Spleen (tissue), 11 donors: ENCODE results near the gene OLA1. TPM values are rescaled to one million over a fixed set of nuclear protein-coding genes. Genes with fewer than 3 reads are reported as not detected.

Experiments
- DNase-seq: peaks from one replicate; pipeline ENCODE4 v3.0.0-alpha.2; 2020
- H3K27ac ChIP-seq, 8 donors: fragments of 200-600 bp; sonication (generic) in 7 of 8; 1 replicate in 4 of 8; 2 replicates in 4 of 8; pipeline versions ENCODE4 v1.5.0 to v1.8.0; 2016 to 2021; ENCODE audit warnings: inconsistent platforms in 4 of 8, mild to moderate bottlenecking in 4 of 8, moderate library complexity in 1 of 8
- H3K27me3 ChIP-seq, 7 donors: fragments of 200-600 bp; sonication (generic) in 6 of 7; replicated peaks in 1 of 7; 1 replicate in 4 of 7; 2 replicates in 3 of 7; pipeline versions ENCODE4 v1.5.0 to v1.8.0; 2016 to 2021; ENCODE audit warnings: inconsistent platforms in 3 of 7, mild to moderate bottlenecking in 1 of 7
- H3K36me3 ChIP-seq, 6 donors: fragments of 200-600 bp; sonication (generic) in 5 of 6; 1 replicate in 4 of 6; 2 replicates in 2 of 6; pipeline versions ENCODE4 v1.5.0 to v1.8.0; 2016 to 2021; ENCODE audit warnings: inconsistent platforms in 2 of 6
- H3K4me1 ChIP-seq, 6 donors: fragments of 200-600 bp; sonication (generic) in 5 of 6; 1 replicate in 3 of 6; 2 replicates in 3 of 6; pipeline versions ENCODE4 v1.5.0 to v1.8.0; 2016 to 2021; ENCODE audit warnings: inconsistent platforms in 3 of 6
- H3K4me3 ChIP-seq, 8 donors: fragments of 200-600 bp; sonication (generic) in 7 of 8; 1 replicate in 4 of 8; 2 replicates in 4 of 8; pipeline versions ENCODE4 v1.5.0 to v1.8.0; 2016 to 2021; ENCODE audit warnings: inconsistent platforms in 4 of 8, mild to moderate bottlenecking in 4 of 8, moderate library complexity in 2 of 8
- H3K9me3 ChIP-seq, 8 donors: fragments of 200-600 bp; sonication (generic) in 7 of 8; 1 replicate in 4 of 8; 2 replicates in 4 of 8; pipeline versions ENCODE4 v1.5.0 to v1.8.0; 2016 to 2021; ENCODE audit warnings: inconsistent platforms in 4 of 8
- POLR2A ChIP-seq, 3 donors: fragments of 450-650 bp; IDR thresholded peaks; one replicate each; pipeline ENCODE4 v1.5.1; 2017; ENCODE audit warnings: antibody characterized with exemption in 3 of 3, mild to moderate bottlenecking in 1 of 3
- POLR2AphosphoS5 ChIP-seq, 3 donors: sonication (generic); formaldehyde crosslinking; IDR thresholded peaks; one replicate each; pipeline ENCODE4 v1.5.1; 2017; ENCODE audit warnings: antibody characterized with exemption in 3 of 3
- WGBS, 5 donors: extraction: QIAGEN DNeasy Blood & Tissue Kit in 3 of 5; methylation state at CpG; one replicate each; pipeline versions ENCODE4 v1.1.5 to v1.1.7; 2013 to 2018; 5-methylcytosine and 5-hydroxymethylcytosine counted together
- intact Hi-C: fragments of 100-400 bp; cut with DNase I; formaldehyde crosslinking; loops from one replicate; pipeline ENCODE4 v1.15.0; 2023; ENCODE audit warnings: low total_unique reads
- polyA plus RNA-seq, 3 donors: library from polyadenylated mRNA; stranded (reverse); fragments of 200-250 nt; gene quantifications; one replicate each; pipeline ENCODE4 v1.2.1, GENCODE V29; 2013
- total RNA-seq, 7 donors: library from RNA; depleted of rRNA in 3 of 7; stranded (reverse); fragments of >200 nt in 3 of 7; fragmentation: NEBNext Ultra II Directional in 4 of 7; extraction: Animal tissue kit (Norgen Biotek cat#: 25700) in 4 of 7; gene quantifications; one replicate each; pipeline versions ENCODE4 v1.1.0 to v1.2.1, GENCODE V29; 2016 to 2021
- TF ChIP-seq, protein P1 (sequence below), 11 experiments: fragments of 200-600 bp in 7 of 11; fragments of 450-650 bp in 4 of 11; sonication (generic) in 4 of 11; IDR thresholded peaks in 8 of 11; conservative IDR thresholded peaks in 3 of 11; 1 replicate in 7 of 11; 2 replicates in 4 of 11; pipeline versions ENCODE4 v1.4.0 to v1.8.0; 2016 to 2021; ENCODE audit warnings: antibody characterized with exemption in 11 of 11, inconsistent platforms in 4 of 11, mild to moderate bottlenecking in 1 of 11
- donor health status: healthy with polysubstance abuse.
- donor health status: DM: no; HTN: no; CAD: no; lungs with moderate emphysema.
- donor health status: DM: no; HTN: no; CAD: no.
- donor health status: Bipolar disorder and iron deficiency.
- donor health status: healthy.
- donor health status: DM: no; HTN: no; CAD: no.
- donor health status: DM: yes; HTN: yes; CAD: no.

Gene OLA1
- total and polyA plus RNA-seq, 10 donors = 35.0 to 66.0 (median 42.0) TPM

DNA sequence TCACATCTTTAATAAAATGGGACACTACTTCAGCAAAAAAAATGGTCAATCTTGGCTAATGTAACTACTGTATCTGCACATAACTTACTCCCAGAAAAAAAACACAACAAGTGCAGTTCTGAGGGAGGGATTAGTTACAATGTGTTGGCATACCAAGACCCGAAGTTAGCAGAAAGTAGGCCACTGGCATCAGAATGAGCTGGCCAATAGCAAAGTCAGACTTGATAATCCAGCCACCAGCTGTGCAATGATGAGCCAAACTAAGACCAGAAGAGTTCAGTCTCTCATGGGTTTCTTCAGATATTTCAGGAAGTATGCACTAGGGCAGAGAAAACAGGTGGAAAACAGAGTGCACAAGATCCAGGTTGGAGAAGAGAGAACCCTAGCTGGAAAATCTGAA lies 65.3 kb downstream of the OLA1 start:
- H3K4me3 ChIP-seq = no peak overlapping the region
- H3K4me1 ChIP-seq = peaks cover 0 to 5% (median 0%) of the 10 kb centered on the region in 6 donors
- TF ChIP-seq POLR2A (IDR thresholded peaks at IDR 0.05) (no peak), POLR2AphosphoS5 (IDR thresholded peaks at IDR 0.05) (no peak)
- TF ChIP-seq, protein P1, sequence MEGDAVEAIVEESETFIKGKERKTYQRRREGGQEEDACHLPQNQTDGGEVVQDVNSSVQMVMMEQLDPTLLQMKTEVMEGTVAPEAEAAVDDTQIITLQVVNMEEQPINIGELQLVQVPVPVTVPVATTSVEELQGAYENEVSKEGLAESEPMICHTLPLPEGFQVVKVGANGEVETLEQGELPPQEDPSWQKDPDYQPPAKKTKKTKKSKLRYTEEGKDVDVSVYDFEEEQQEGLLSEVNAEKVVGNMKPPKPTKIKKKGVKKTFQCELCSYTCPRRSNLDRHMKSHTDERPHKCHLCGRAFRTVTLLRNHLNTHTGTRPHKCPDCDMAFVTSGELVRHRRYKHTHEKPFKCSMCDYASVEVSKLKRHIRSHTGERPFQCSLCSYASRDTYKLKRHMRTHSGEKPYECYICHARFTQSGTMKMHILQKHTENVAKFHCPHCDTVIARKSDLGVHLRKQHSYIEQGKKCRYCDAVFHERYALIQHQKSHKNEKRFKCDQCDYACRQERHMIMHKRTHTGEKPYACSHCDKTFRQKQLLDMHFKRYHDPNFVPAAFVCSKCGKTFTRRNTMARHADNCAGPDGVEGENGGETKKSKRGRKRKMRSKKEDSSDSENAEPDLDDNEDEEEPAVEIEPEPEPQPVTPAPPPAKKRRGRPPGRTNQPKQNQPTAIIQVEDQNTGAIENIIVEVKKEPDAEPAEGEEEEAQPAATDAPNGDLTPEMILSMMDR (IDR thresholded peaks at IDR 0.05 in 8 of 11, conservative IDR thresholded peaks at IDR 0.05 in 3 of 11) = no peak
- no peaks in the 10 kb centered on the region for H3K27me3 ChIP-seq
- intact Hi-C loops = no loop called here
- WGBS, 5 donors = 85 to 97% (median 88%) methylated on average over 1 of the region's 1 CpG
- H3K36me3 ChIP-seq = peaks cover 0 to 8% (median 0%) of the 10 kb centered on the region in 6 donors
- DNase-seq = no peak
- H3K9me3 ChIP-seq = no peaks in the 10 kb centered on the region
- H3K27ac ChIP-seq = no peak overlapping the region

DNA sequence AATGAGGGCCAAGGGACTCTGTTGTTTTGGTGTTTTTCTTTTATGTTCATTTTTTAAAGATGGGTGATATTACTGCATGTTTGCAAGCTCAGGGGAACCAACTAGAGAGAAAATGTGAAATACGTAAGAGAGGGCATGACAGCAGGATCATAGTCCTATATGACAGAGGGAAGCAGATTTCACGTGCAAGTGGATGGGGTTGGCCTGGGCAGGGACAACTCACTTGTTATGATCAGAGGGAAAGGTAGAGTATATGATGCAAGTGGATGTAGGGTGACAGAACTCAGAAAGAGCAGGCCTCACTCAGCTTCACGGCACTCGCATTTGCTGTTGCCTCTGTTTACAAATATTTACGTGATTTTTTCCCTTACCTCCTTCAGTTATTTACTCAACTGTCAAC lies 67.0 kb downstream of the OLA1 start:
- intact Hi-C loops = no loop called here
- H3K4me3 ChIP-seq = no peak overlapping the region
- DNase-seq = no peak
- peaks cover 0 to 8% (median 0%) of the 10 kb centered on the region in 6 donors for H3K36me3 ChIP-seq
- 94 to 97% (median 95%) methylated on average over 5 of the region's 5 CpGs for WGBS, 5 donors
- H3K27me3 ChIP-seq = no peaks in the 10 kb centered on the region
- H3K4me1 ChIP-seq = peaks cover 0 to 5% (median 0%) of the 10 kb centered on the region in 6 donors
- no peak overlapping the region for H3K27ac ChIP-seq
- no peak for TF ChIP-seq POLR2AphosphoS5 (IDR thresholded peaks at IDR 0.05)
- TF ChIP-seq, protein P1 (IDR thresholded peaks at IDR 0.05 in 8 of 11, conservative IDR thresholded peaks at IDR 0.05 in 3 of 11) = no peak
- no peak for TF ChIP-seq POLR2A (IDR thresholded peaks at IDR 0.05)
- peaks cover 0 to 6% (median 2%) of the 10 kb centered on the region in 8 donors for H3K9me3 ChIP-seq

DNA sequence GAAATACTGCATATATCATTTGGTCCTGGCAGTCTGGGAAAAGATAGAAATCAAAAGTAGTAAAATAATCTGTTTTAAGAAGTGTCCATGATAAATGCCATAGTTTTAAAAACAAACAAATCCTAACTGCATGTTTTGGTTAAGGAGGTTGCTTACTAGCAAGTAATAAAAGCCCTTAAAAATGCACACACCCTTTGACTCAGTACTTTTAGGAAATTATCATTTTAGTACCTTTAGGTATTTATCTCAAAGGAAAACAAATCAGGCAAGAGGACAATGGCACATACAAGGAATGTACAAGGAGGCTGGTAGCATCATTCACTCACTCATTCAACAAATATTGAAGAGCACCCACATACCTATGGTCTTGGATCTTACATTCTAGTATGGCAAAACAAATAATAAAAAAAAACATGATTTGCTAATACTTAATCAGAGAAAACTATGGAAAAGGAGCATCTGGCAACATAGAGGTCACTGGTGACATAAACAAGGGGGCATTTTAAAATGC lies 67.6 kb downstream of the OLA1 start:
- no peak for TF ChIP-seq POLR2A (IDR thresholded peaks at IDR 0.05)
- TF ChIP-seq POLR2AphosphoS5 (IDR thresholded peaks at IDR 0.05) = no peak
- TF ChIP-seq, protein P1 (IDR thresholded peaks at IDR 0.05 in 8 of 11, conservative IDR thresholded peaks at IDR 0.05 in 3 of 11) = no peak
- Histone ChIP-seq H3K36me3 (peaks cover 0 to 8% (median 0%) of the 10 kb centered on the region in 6 donors), H3K4me1 (peaks cover 0 to 5% (median 0%) of the 10 kb centered on the region in 6 donors), H3K27ac (no peak overlapping the region), H3K27me3 (no peaks in the 10 kb centered on the region), H3K9me3 (peaks cover 0 to 11% (median 7%) of the 10 kb centered on the region in 8 donors), H3K4me3 (no peak overlapping the region)
- intact Hi-C loops = no loop called here
- no peak for DNase-seq

DNA sequence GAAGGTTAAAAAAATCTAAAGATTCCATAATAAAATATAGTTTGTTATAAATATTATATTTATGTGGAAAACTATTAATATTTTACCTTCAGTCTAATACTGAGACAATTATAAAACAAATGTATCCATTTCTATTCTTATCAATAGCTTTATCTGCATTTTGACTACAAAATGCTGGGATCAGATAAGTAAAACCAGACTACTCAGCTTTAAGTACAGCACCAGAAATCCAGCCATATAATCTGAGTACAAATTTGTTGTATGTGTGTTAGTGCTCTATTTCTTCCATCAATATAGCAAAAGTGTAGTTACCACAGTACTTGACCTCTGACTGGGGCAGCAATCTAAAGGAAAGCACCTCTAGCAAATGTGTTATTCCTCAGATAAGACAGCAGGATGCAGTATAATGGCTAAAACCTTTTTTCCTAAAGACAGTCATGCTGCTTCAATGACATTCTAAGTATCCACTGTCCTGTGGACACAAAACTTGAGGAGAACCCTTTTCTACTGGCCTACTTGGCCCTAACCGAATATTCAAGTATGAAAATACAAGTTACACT lies 68.1 kb downstream of the OLA1 start:
- Histone ChIP-seq H3K4me1 (peaks cover 0 to 5% (median 0%) of the 10 kb centered on the region in 6 donors), H3K4me3 (no peak overlapping the region), H3K9me3 (peaks cover 0 to 17% (median 13%) of the 10 kb centered on the region in 8 donors), H3K36me3 (peaks cover 0 to 8% (median 0%) of the 10 kb centered on the region in 6 donors), H3K27ac (no peak overlapping the region), H3K27me3 (no peaks in the 10 kb centered on the region)
- 80 to 90% (median 89%) methylated on average over 1 of the region's 1 CpG for WGBS, 5 donors
- intact Hi-C loops = no loop called here
- TF ChIP-seq POLR2AphosphoS5 (IDR thresholded peaks at IDR 0.05) = no peak
- no peak for TF ChIP-seq POLR2A (IDR thresholded peaks at IDR 0.05)
- TF ChIP-seq, protein P1 (IDR thresholded peaks at IDR 0.05 in 8 of 11, conservative IDR thresholded peaks at IDR 0.05 in 3 of 11) = no peak
- no peak for DNase-seq
